Adrenal gland (tissue), 12 donors: ENCODE results near the gene PTPRE. TPM values are rescaled to one million over a fixed set of nuclear protein-coding genes. Genes with fewer than 3 reads are reported as not detected.

Experiments used
- DNase-seq, 7 donors: peaks; one replicate each; pipeline ENCODE4 v3.0.0-alpha.2; 2019 to 2020
- H3K27ac ChIP-seq, 5 donors: fragments of 200-600 bp; sonication (generic) in 4 of 5; 1 replicate in 3 of 5; 2 replicates in 2 of 5; pipeline versions ENCODE4 v1.5.1 to v1.8.0; 2016 to 2020; ENCODE audit warnings: mild to moderate bottlenecking in 1 of 5
- H3K27me3 ChIP-seq: fragments of 200-600 bp; 2 replicates; pipeline ENCODE4 v1.8.0; 2021
- H3K36me3 ChIP-seq, 2 donors: fragments of 200-600 bp; replicated peaks in 1 of 2; 1 replicate in 1 of 2; 2 replicates in 1 of 2; pipeline versions ENCODE4 v1.5.1 to v1.8.0; 2018 to 2022
- H3K4me1 ChIP-seq, 2 donors: fragments of 200-600 bp; replicated peaks in 1 of 2; 1 replicate in 1 of 2; 2 replicates in 1 of 2; pipeline versions ENCODE4 v1.5.1 to v1.8.0; 2018 to 2021
- H3K4me3 ChIP-seq, 4 donors: fragments of 200-600 bp; sonication (generic) in 3 of 4; one replicate each; pipeline ENCODE4 v1.5.1; 2016 to 2018
- H3K9me3 ChIP-seq, 3 donors: fragments of 200-600 bp; sonication (generic) in 1 of 3; replicated peaks in 1 of 3; 1 replicate in 2 of 3; 2 replicates in 1 of 3; pipeline versions ENCODE4 v1.5.1 to v1.8.0; 2016 to 2021
- POLR2A ChIP-seq, 2 donors: fragments of 450-650 bp; IDR thresholded peaks; one replicate each; pipeline ENCODE4 v1.6.1; 2017; ENCODE audit warnings: antibody characterized with exemption in 2 of 2, mild to moderate bottlenecking in 2 of 2, moderate library complexity in 1 of 2
- WGBS, 4 donors: extraction: QIAGEN DNeasy Blood & Tissue Kit in 2 of 4; methylation state at CpG; one replicate each; pipeline versions ENCODE4 v1.1.5 to v1.1.7; 2013 to 2017; 5-methylcytosine and 5-hydroxymethylcytosine counted together
- intact Hi-C, 2 donors: fragments of 100-400 bp; cut with DNase I; formaldehyde crosslinking; loops; one replicate each; pipeline versions ENCODE4 v1.14.1 to v1.15.0; 2022 to 2023
- polyA plus RNA-seq, 3 donors: library from polyadenylated mRNA; stranded (reverse); fragments of 200-250 nt in 2 of 3; fragments of 350-450 nt in 1 of 3; fragmentation: Illumina TruSeq in 1 of 3; extraction: RNeasy Lipid Tissue Mini Kit (QIAGEN cat#74804) in 1 of 3; gene quantifications; one replicate each; pipeline ENCODE4 v1.2.3, GENCODE V29; 2013 to 2014
- total RNA-seq, 9 donors: library from RNA; depleted of rRNA in 4 of 9; stranded (reverse); fragments of >200 nt in 4 of 9; fragments of 120-200 nt in 1 of 9; fragmentation: NEBNext Ultra II Directional in 1 of 9; extraction: Animal tissue kit (Norgen Biotek cat#: 25700) in 1 of 9; gene quantifications; one replicate each; pipeline versions ENCODE4 v1.1.0 to v1.2.4, GENCODE V29; 2013 to 2023
- TF ChIP-seq, protein P1 (sequence below), 6 experiments: fragments of 450-650 bp in 4 of 6; fragments of 200-600 bp in 2 of 6; sonication (generic) in 1 of 6; IDR thresholded peaks; 1 replicate in 5 of 6; 2 replicates in 1 of 6; pipeline versions ENCODE4 v1.5.1 to v1.8.0; 2016 to 2021; ENCODE audit warnings: antibody characterized with exemption in 6 of 6, mild to moderate bottlenecking in 2 of 6, moderate library complexity in 1 of 6
- donor health status: healthy with polysubstance abuse.
- donor health status: Bipolar disorder and iron deficiency.
- donor health status: DM: yes; HTN: yes; CAD: no.
- donor health status: DM: no; HTN: no; CAD: no.
- donor health status: DM: no; HTN: no; CAD: no.
- donor health status: DM: yes; HTN: yes; CAD: no.

The PTPRE gene
- total and polyA plus RNA-seq, 12 donors: 7.6 to 52.8 (median 41.0) TPM

DNA sequence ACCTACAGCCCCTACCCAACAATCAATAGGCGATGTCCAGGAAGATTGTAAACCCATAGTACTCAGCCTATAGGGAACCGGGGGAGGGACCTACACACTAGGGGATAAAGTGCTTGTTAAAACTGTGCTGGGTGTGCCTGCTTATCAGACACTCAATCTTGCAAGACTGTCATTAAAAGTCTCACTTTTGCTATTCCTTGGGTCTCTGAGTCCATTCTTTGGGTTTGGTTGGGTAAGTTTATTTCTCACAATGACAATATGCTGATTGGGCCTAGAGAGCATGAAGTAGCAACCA lies 45.6 kb downstream of the PTPRE start:
- TF ChIP-seq POLR2A (IDR thresholded peaks at IDR 0.05): no peak
- TF ChIP-seq, protein P1, sequence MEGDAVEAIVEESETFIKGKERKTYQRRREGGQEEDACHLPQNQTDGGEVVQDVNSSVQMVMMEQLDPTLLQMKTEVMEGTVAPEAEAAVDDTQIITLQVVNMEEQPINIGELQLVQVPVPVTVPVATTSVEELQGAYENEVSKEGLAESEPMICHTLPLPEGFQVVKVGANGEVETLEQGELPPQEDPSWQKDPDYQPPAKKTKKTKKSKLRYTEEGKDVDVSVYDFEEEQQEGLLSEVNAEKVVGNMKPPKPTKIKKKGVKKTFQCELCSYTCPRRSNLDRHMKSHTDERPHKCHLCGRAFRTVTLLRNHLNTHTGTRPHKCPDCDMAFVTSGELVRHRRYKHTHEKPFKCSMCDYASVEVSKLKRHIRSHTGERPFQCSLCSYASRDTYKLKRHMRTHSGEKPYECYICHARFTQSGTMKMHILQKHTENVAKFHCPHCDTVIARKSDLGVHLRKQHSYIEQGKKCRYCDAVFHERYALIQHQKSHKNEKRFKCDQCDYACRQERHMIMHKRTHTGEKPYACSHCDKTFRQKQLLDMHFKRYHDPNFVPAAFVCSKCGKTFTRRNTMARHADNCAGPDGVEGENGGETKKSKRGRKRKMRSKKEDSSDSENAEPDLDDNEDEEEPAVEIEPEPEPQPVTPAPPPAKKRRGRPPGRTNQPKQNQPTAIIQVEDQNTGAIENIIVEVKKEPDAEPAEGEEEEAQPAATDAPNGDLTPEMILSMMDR (IDR thresholded peaks at IDR 0.05): no peak
- WGBS, 4 donors: 66 to 96% (median 86%) methylated on average over 2 of the region's 2 CpGs

DNA sequence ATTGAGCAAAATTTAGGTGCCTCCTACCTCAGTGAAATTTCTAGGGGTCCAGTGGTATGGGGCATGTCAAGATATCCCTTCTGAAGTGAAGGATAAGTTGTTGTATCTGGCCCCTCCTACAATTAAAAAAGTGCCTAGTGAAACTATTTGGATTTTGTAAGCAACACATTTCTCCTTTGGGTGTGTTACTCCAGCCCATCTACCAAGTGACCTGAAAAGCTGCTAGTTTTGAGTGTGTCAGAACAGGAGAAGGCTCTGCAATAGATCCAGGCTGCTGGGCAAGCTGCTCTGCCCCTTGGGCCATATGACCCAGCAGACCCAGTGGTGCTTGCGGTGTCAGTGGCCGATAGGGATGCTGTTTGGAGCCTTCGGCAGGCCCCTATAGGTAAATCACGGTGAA lies 46.0 kb downstream of the PTPRE start:
- intact Hi-C loops: no loop called here
- WGBS, 4 donors: 72 to 100% (median 96%) methylated on average over 2 to 4 of the region's 4 CpGs
- no peak for DNase-seq
- TF ChIP-seq POLR2A (IDR thresholded peaks at IDR 0.05): no peak
- TF ChIP-seq, protein P1 (IDR thresholded peaks at IDR 0.05): no peak
- no peaks in the 10 kb centered on the region for H3K27me3 ChIP-seq
- no peak overlapping the region for H3K27ac ChIP-seq
- no peaks in the 10 kb centered on the region for H3K36me3 ChIP-seq
- no peak overlapping the region for H3K4me3 ChIP-seq
- H3K4me1 ChIP-seq: no peaks in the 10 kb centered on the region
- no peaks in the 10 kb centered on the region for H3K9me3 ChIP-seq

More for the DNA sequence above, 45.6 kb downstream of the PTPRE start:
- intact Hi-C loops: no loop called here
- Histone ChIP-seq H3K4me1 (no peaks in the 10 kb centered on the region), H3K4me3 (no peak overlapping the region), H3K36me3 (no peaks in the 10 kb centered on the region), H3K27ac (no peak overlapping the region), H3K27me3 (no peaks in the 10 kb centered on the region), H3K9me3 (no peaks in the 10 kb centered on the region)
- no peak for DNase-seq

DNA sequence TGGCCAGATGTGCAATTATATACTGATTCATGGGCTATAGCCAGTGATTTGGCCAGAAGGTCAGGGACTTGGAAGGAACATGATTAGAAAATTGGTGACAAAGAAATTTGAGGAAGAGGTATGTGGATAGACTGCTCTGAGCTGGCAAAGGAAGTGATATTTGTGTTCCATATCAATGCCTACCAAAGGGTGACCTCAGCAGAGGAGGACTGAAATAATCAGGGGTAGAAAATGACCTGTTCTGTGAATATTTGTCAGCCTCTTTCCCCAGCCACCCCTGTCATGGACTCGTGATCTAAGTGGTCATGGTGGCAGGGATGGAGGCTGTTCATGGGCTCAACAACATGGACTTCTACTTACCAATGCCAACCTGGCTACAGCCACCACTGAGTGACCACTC lies 47.0 kb downstream of the PTPRE start:
- 89 to 100% (median 96%) methylated on average over 1 of the region's 1 CpG for WGBS, 4 donors
- TF ChIP-seq, protein P1 (IDR thresholded peaks at IDR 0.05): no peak
- TF ChIP-seq POLR2A (IDR thresholded peaks at IDR 0.05): no peak
- H3K36me3 ChIP-seq: no peaks in the 10 kb centered on the region
- DNase-seq: no peak
- intact Hi-C loops: no loop called here
- no peaks in the 10 kb centered on the region for H3K9me3 ChIP-seq
- H3K27ac ChIP-seq: peak overlapping the region in 1 of 5 donors; percentile 24
- H3K4me3 ChIP-seq: no peak overlapping the region
- H3K4me1 ChIP-seq: peaks cover 0 to 4% of the 10 kb centered on the region in 2 donors
- no peaks in the 10 kb centered on the region for H3K27me3 ChIP-seq

DNA sequence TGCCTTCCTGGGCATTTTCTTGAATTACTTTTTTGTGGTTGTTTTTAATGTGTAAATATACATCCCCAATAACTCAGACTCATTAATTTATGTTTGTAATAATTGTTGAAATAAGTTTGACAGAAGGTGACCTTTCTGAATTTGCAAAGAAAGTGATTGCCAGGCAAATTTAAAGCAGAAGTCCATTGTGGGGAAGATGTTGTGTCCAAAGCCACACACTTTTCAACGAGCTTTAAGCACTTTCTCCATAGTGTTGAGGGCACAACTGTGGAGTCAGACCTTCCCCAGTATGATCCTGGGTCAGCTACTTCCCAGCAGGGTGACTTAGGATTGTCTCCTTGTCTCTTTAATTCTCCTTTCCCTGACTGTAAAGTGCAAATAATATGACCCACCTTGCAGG lies 52.5 kb downstream of the PTPRE start:
- Histone ChIP-seq H3K36me3 (no peaks in the 10 kb centered on the region), H3K27me3 (no peaks in the 10 kb centered on the region), H3K4me1 (peaks cover 0 to 5% of the 10 kb centered on the region in 2 donors), H3K4me3 (no peak overlapping the region), H3K27ac (no peak overlapping the region), H3K9me3 (no peaks in the 10 kb centered on the region)
- 68 to 85% (median 72%) methylated on average over 1 of the region's 1 CpG for WGBS, 4 donors
- TF ChIP-seq, protein P1 (IDR thresholded peaks at IDR 0.05): no peak
- TF ChIP-seq POLR2A (IDR thresholded peaks at IDR 0.05): no peak
- DNase-seq: no peak
- intact Hi-C loops: no loop called here
